Omental fat pad (tissue), 4 donors: ENCODE results near the gene NAXE. TPM values are rescaled to one million over a fixed set of nuclear protein-coding genes. Genes with fewer than 3 reads are reported as not detected.
"Not testable (repeated sequence)": the region's sequence is repeated elsewhere in the genome, so short reads cannot be mapped to it uniquely, and the experiment has no call there.

ENCODE experiments used
- ATAC-seq: fragments of 150-250 bp; one replicate; pipeline ENCODE4 v1.9.1; 2016; ENCODE audit warnings: mild to moderate bottlenecking, moderate library complexity; ENCODE audit not compliant: low FRiP score
- DNase-seq: peaks from one replicate; pipeline ENCODE4 v3.0.0-alpha.2; 2019; ENCODE audit warnings: low spot score
- total RNA-seq, 4 donors: library from RNA; depleted of rRNA; stranded (reverse); fragments of >200 nt; gene quantifications; one replicate each; pipeline ENCODE4 v1.1.0, GENCODE V29; 2016
- TF ChIP-seq, protein P1 (sequence below), 3 donors: fragments of 450-650 bp; IDR thresholded peaks; one replicate each; pipeline ENCODE4 v1.5.1; 2016 to 2017; ENCODE audit warnings: antibody characterized with exemption in 3 of 3, mild to moderate bottlenecking in 3 of 3, moderate library complexity in 2 of 3

The NAXE gene
- total RNA-seq, 4 donors from 2014 or later = 49.4 to 71.5 (median 58.9) TPM

DNA sequence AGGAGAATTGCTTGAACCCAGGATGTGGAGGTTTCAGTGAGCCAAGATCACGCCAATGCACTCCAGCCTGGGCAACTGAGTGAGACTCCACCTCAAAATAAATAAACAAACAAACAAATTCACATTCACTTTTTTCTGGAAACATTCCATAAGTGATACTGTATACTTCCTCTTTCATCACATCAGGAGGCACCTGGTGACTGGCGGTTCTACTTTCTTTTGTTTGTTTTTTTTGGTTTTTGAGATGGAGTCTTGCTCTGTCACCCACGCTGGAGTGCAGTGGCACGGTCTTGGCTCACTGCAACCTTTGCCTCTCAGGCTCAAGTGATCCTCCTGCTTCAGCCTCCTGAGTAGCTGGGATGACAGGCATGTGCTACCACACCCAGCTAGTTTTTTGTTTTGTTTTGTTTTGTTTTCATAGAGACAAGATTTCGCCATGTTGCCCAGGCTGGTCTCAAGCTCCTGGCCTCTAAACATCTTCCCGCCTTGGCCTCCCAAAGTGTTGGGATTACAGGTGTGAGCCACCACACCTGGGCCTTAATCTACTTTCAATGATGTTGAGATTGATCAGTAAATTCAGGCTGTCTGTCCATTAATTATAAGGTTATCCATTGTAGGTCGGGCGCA, 38.4 kb downstream of the NAXE start:
- no peak for ATAC-seq
- no peak for DNase-seq
- TF ChIP-seq, protein P1, sequence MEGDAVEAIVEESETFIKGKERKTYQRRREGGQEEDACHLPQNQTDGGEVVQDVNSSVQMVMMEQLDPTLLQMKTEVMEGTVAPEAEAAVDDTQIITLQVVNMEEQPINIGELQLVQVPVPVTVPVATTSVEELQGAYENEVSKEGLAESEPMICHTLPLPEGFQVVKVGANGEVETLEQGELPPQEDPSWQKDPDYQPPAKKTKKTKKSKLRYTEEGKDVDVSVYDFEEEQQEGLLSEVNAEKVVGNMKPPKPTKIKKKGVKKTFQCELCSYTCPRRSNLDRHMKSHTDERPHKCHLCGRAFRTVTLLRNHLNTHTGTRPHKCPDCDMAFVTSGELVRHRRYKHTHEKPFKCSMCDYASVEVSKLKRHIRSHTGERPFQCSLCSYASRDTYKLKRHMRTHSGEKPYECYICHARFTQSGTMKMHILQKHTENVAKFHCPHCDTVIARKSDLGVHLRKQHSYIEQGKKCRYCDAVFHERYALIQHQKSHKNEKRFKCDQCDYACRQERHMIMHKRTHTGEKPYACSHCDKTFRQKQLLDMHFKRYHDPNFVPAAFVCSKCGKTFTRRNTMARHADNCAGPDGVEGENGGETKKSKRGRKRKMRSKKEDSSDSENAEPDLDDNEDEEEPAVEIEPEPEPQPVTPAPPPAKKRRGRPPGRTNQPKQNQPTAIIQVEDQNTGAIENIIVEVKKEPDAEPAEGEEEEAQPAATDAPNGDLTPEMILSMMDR (IDR thresholded peaks at IDR 0.05) = no peak

- ATAC-seq, DNase-seq: not testable (repeated sequence)
Observed at GRCh38 chr1:156631152-156631551, 39.6 kb downstream of the NAXE start.

GRCh38 chr1:156632355-156632754, 40.8 kb downstream of the NAXE start:
- TF ChIP-seq, protein P1 (IDR thresholded peaks at IDR 0.05) = no peak
- ATAC-seq (no peak), DNase-seq (no peak)

GRCh38 chr1:156638189-156638985, 46.8 kb downstream of the NAXE start:
- DNase-seq = no peak
- TF ChIP-seq, protein P1 (IDR thresholded peaks at IDR 0.05) = no peak
- no peak for ATAC-seq

DNA sequence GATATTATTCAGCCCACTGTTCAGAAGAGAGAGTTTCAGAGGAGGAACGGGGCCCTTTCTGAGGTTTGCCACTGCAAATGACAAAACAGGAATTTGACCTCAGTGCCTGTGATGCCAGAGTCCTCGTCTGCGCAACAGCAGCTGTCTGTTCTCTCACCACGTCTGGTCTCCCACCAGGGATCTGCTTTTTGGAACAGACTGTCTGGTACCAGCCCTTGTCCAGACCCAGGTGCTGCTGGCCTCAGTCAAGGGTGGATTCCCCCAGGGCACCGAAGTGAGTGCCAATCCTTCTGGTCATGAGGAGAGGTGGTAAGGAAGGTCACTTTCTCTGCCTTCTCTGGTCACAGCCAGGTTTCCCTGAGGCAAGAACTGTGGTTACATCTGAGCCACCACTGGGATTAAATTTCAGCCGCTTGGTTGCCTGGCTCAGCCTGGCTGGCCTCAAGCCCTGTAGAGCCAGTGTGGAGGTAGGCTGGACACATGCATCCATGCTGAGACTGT, 48.1 kb downstream of the NAXE start:
- no peak for ATAC-seq
- TF ChIP-seq, protein P1 (IDR thresholded peaks at IDR 0.05) = no peak
- no peak for DNase-seq

GRCh38 chr1:156640842-156641706, 49.5 kb downstream of the NAXE start:
- ATAC-seq (no peak), DNase-seq (no peak)
- TF ChIP-seq, protein P1 (IDR thresholded peaks at IDR 0.05) = no peak

DNA sequence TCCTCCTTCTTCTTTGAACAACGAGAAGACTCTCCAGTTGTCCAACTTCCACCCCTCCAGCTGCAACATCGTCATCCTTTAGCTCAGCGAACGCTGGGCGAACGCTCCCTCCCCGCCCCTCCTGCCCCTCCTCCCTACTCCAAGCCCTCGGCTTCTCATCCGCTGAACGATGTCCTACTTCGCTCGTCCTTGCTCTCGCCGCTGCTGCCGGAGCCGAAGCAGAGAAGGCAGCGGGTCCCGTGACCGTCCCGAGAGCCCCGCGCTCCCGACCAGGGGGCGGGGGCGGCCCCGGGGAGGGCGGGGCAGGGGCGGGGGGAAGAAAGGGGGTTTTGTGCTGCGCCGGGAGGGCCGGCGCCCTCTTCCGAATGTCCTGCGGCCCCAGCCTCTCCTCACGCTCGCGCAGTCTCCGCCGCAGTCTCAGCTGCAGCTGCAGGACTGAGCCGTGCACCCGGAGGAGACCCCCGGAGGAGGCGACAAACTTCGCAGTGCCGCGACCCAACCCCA, 50.2 kb downstream of the NAXE start, which contains the start of gene BCAN:
Gene BCAN, plus strand, starts transcription at position 357 of the 504 bp plus-strand sequence. CDS start 3,938 bp downstream, outside the sequence.
- TF ChIP-seq, protein P1 (IDR thresholded peaks at IDR 0.05) = no peak
- peak; percentile 65 for ATAC-seq
- DNase-seq = no peak
